GM21367 (cell line): ENCODE results near the gene PTN.
"Not testable (repeated sequence)": the region's sequence is repeated elsewhere in the genome, so short reads cannot be mapped to it uniquely, and the experiment has no call there.

Experiments used
- ATAC-seq: cut with Tn5 transposase; IDR thresholded peaks from one replicate; pipeline ENCODE4 v1.9.1; 2021; ENCODE audit not compliant: unreplicated experiment

Gene PTN

GRCh38 chr7:137181619-137182018 lies 161.9 kb downstream of the PTN start:
- ATAC-seq, result not testable (repeated sequence)
